Measurements from ENCODE around the gene CDKAL1.

DNA sequence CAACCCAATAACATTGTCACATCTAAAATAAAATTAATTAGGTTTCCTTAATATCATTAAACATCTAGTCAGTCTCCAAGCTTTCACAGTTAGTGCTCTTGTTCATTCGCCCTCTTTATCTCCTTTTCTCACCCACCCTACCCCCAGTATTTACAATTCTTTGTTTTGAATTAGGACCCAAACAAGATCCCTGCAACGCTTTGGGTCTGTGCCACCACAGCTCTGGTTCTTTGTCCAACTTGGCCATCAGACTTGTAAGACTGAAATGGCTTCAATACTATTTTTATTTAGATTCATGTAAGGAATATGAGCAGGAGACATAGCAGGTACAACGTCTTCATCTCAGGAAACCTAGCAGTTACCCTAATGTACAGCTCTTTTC is 276.5 kb downstream of the CDKAL1 start:
- TF ChIP-seq CTCF (IDR thresholded peaks at IDR 0.05) (no peak), EP300 (IDR thresholded peaks at IDR 0.05) (no peak)

Measured in tibial nerve (tissue), 4 donors.